SJCRH30 (cell line): Measurements from ENCODE around the gene TRPV4. TPM values are rescaled to one million over a fixed set of nuclear protein-coding genes. Genes with fewer than 3 reads are reported as not detected.
"Not testable (repeated sequence)": the region's sequence is repeated elsewhere in the genome, so short reads cannot be mapped to it uniquely, and the experiment has no call there.

Experiments
- DNase-seq, 2 experiments: peaks; one replicate each; pipeline ENCODE4 v3.0.0-alpha.2; 2015 to 2020
- H3K27ac ChIP-seq: fragments of 250-450 bp; sonication (Bioruptor Pico); 2 replicates; pipeline ENCODE4 v1.5.1; 2020; ENCODE audit warnings: mild to moderate bottlenecking, moderate library complexity
- H3K27me3 ChIP-seq: fragments of 250-450 bp; sonication (Bioruptor Pico); 2 replicates; pipeline ENCODE4 v1.5.1; 2020; ENCODE audit warnings: mild to moderate bottlenecking, moderate library complexity
- H3K36me3 ChIP-seq: fragments of 250-450 bp; sonication (Bioruptor Pico); 2 replicates; pipeline ENCODE4 v1.5.1; 2020; ENCODE audit warnings: mild to moderate bottlenecking, moderate library complexity
- H3K4me1 ChIP-seq: fragments of 250-450 bp; sonication (Bioruptor Pico); 2 replicates; pipeline ENCODE4 v1.5.1; 2020; ENCODE audit warnings: mild to moderate bottlenecking, moderate library complexity
- H3K4me3 ChIP-seq: fragments of 250-450 bp; sonication (Bioruptor Pico); 2 replicates; pipeline ENCODE4 v1.5.1; 2020; ENCODE audit warnings: mild to moderate bottlenecking, moderate library complexity
- H3K9me3 ChIP-seq: fragments of 250-450 bp; sonication (Bioruptor Pico); replicated peaks from 2 replicates; pipeline ENCODE4 v1.5.1; 2020; ENCODE audit warnings: mild to moderate bottlenecking, moderate library complexity
- total RNA-seq: library from RNA; depleted of rRNA; stranded (reverse); fragments of >200 nt; shearing (Covaris generic); gene quantifications from 2 replicates; pipeline ENCODE4 v1.2.3, GENCODE V29; 2014

Gene TRPV4
- total RNA-seq, 1 experiment from 2014 or later = 2.4 TPM

GRCh38 chr12:109868182-109869051, 35.2 kb upstream of the TRPV4 start:
- Histone ChIP-seq H3K4me3 (no peak overlapping the region), H3K36me3 (no peaks in the 10 kb centered on the region), H3K27ac (no peak overlapping the region), H3K27me3 (no peaks in the 10 kb centered on the region), H3K9me3 (no peaks in the 10 kb centered on the region), H3K4me1 (peaks cover 14% of the 10 kb centered on the region)
- no peak for DNase-seq

GRCh38 chr12:109864916-109865315, 31.7 kb upstream of the TRPV4 start:
- H3K9me3 ChIP-seq = no peaks in the 10 kb centered on the region
- H3K27ac ChIP-seq = no peak overlapping the region
- H3K4me1 ChIP-seq = peaks cover 16% of the 10 kb centered on the region
- no peak for DNase-seq
- no peaks in the 10 kb centered on the region for H3K27me3 ChIP-seq
- no peaks in the 10 kb centered on the region for H3K36me3 ChIP-seq
- H3K4me3 ChIP-seq = no peak overlapping the region

- no peaks in the 10 kb centered on the region for H3K27me3 ChIP-seq
- peak overlapping the region; percentile 47 for H3K27ac ChIP-seq
- H3K4me1 ChIP-seq = peaks cover 16% of the 10 kb centered on the region
- H3K9me3 ChIP-seq = no peaks in the 10 kb centered on the region
- H3K4me3 ChIP-seq = no peak overlapping the region
- peak; percentile 42 to 60 for DNase-seq
- H3K36me3 ChIP-seq = no peaks in the 10 kb centered on the region
Measured at GRCh38 chr12:109863847-109864712, 30.9 kb upstream of the TRPV4 start.

- H3K4me3 ChIP-seq, H3K27ac ChIP-seq, H3K9me3 ChIP-seq, H3K36me3 ChIP-seq, DNase-seq, H3K27me3 ChIP-seq: not testable (repeated sequence)
- peaks cover 16% of the 10 kb centered on the region for H3K4me1 ChIP-seq
Measured at GRCh38 chr12:109862491-109862890, 29.3 kb upstream of the TRPV4 start.

- Histone ChIP-seq H3K4me1 (peaks cover 16% of the 10 kb centered on the region), H3K27ac (no peak overlapping the region), H3K4me3 (no peak overlapping the region), H3K36me3 (no peaks in the 10 kb centered on the region), H3K27me3 (no peaks in the 10 kb centered on the region), H3K9me3 (no peaks in the 10 kb centered on the region)
- no peak for DNase-seq
Measured at GRCh38 chr12:109861689-109862314, 28.6 kb upstream of the TRPV4 start.

GRCh38 chr12:109860977-109861376, 27.8 kb upstream of the TRPV4 start:
- H3K27ac ChIP-seq = no peak overlapping the region
- H3K9me3 ChIP-seq = no peaks in the 10 kb centered on the region
- peaks cover 16% of the 10 kb centered on the region for H3K4me1 ChIP-seq
- no peak for DNase-seq
- H3K27me3 ChIP-seq = no peaks in the 10 kb centered on the region
- no peaks in the 10 kb centered on the region for H3K36me3 ChIP-seq
- no peak overlapping the region for H3K4me3 ChIP-seq

- Histone ChIP-seq H3K36me3 (no peaks in the 10 kb centered on the region), H3K27me3 (no peaks in the 10 kb centered on the region), H3K4me1 (peaks cover 5% of the 10 kb centered on the region), H3K4me3 (no peak overlapping the region), H3K9me3 (no peaks in the 10 kb centered on the region), H3K27ac (no peak overlapping the region)
- DNase-seq = no peak
Measured at GRCh38 chr12:109858764-109859163, 25.6 kb upstream of the TRPV4 start.

- Histone ChIP-seq H3K27me3 (no peaks in the 10 kb centered on the region), H3K27ac (no peak overlapping the region), H3K36me3 (no peaks in the 10 kb centered on the region), H3K9me3 (no peaks in the 10 kb centered on the region), H3K4me3 (no peak overlapping the region), H3K4me1 (no peaks in the 10 kb centered on the region)
- no peak for DNase-seq
Measured at GRCh38 chr12:109857715-109858114, 24.5 kb upstream of the TRPV4 start.

GRCh38 chr12:109855377-109855776, 22.2 kb upstream of the TRPV4 start:
- H3K27ac ChIP-seq = no peak overlapping the region
- H3K9me3 ChIP-seq = no peaks in the 10 kb centered on the region
- no peaks in the 10 kb centered on the region for H3K4me1 ChIP-seq
- no peaks in the 10 kb centered on the region for H3K36me3 ChIP-seq
- no peaks in the 10 kb centered on the region for H3K27me3 ChIP-seq
- no peak overlapping the region for H3K4me3 ChIP-seq
- DNase-seq = no peak

GRCh38 chr12:109850518-109850917, 17.3 kb upstream of the TRPV4 start:
- not testable (repeated sequence) for H3K27me3 ChIP-seq, DNase-seq, H3K4me3 ChIP-seq, H3K9me3 ChIP-seq, H3K4me1 ChIP-seq, H3K27ac ChIP-seq, H3K36me3 ChIP-seq

- Histone ChIP-seq H3K4me1 (no peaks in the 10 kb centered on the region), H3K4me3 (no peak overlapping the region), H3K9me3 (no peaks in the 10 kb centered on the region), H3K36me3 (no peaks in the 10 kb centered on the region), H3K27ac (no peak overlapping the region), H3K27me3 (no peaks in the 10 kb centered on the region)
- DNase-seq = no peak
Measured at GRCh38 chr12:109847142-109847735, 14.0 kb upstream of the TRPV4 start.

- no peak for DNase-seq
- Histone ChIP-seq H3K4me3 (no peak overlapping the region), H3K36me3 (no peaks in the 10 kb centered on the region)
Measured at GRCh38 chr12:109845824-109846205, 12.6 kb upstream of the TRPV4 start.

GRCh38 chr12:109844983-109845823, 12.0 kb upstream of the TRPV4 start:
- no peaks in the 10 kb centered on the region for H3K9me3 ChIP-seq
- H3K4me3 ChIP-seq = no peak overlapping the region
- DNase-seq = peak; percentile 85 to 89
- H3K4me1 ChIP-seq = peaks cover 4% of the 10 kb centered on the region; the same call in 1 of the 2 replicates
- no peak overlapping the region for H3K27ac ChIP-seq
- H3K36me3 ChIP-seq = no peaks in the 10 kb centered on the region
- H3K27me3 ChIP-seq = no peaks in the 10 kb centered on the region

More at GRCh38 chr12:109845824-109846205, 12.6 kb upstream of the TRPV4 start:
- Histone ChIP-seq H3K27ac (no peak overlapping the region), H3K4me1 (no peaks in the 10 kb centered on the region), H3K27me3 (no peaks in the 10 kb centered on the region), H3K9me3 (no peaks in the 10 kb centered on the region)

- H3K4me3 ChIP-seq = no peak overlapping the region
- H3K9me3 ChIP-seq = no peaks in the 10 kb centered on the region
- no peaks in the 10 kb centered on the region for H3K36me3 ChIP-seq
- no peak overlapping the region for H3K27ac ChIP-seq
- DNase-seq = no peak
- H3K4me1 ChIP-seq = peaks cover 5% of the 10 kb centered on the region; the same call in 1 of the 2 replicates
- no peaks in the 10 kb centered on the region for H3K27me3 ChIP-seq
Measured at GRCh38 chr12:109844091-109844490, 10.9 kb upstream of the TRPV4 start.
